ENCODE data around the gene TRAK2. TPM values are rescaled to one million over a fixed set of nuclear protein-coding genes. Genes with fewer than 3 reads are reported as not detected.
"Not testable (repeated sequence)": the region's sequence is repeated elsewhere in the genome, so short reads cannot be mapped to it uniquely, and the experiment has no call there.

Gene TRAK2
- total RNA-seq, 2 donors from 2014 or later: 23.2 to 27.0 TPM

DNA sequence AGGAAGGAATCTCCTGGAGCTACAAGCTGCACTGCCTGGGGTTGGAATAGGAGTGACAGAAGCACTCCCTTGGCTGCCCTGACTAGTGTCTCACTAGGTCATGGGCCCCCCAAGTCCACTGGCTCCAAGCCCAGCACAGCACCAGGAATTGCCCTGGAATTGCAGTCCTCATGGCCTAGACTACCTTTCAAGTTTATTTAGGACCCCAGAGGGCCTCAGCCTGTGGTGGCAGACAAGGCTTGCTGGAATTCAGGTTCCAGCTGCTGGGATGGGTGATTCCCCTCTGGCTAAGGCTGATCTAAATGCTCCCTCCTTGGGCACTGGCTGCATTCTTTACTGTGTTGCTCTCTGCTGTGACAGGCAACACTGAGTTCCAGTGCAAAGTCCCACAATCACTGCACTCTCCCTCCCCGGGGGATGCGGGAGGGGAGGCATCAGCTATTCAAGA is 14.3 kb upstream of the TRAK2 start:
- H3K4me3 Mint-ChIP-seq: no peak overlapping the region
- H3K27ac Mint-ChIP-seq: no peak overlapping the region
- no peak for ATAC-seq (replicated peaks)
- peaks cover 49% of the 10 kb centered on the region for H3K36me3 Mint-ChIP-seq (ENCODE audit: low read depth)
- no peaks in the 10 kb centered on the region for H3K9me3 Mint-ChIP-seq
- H3K4me1 Mint-ChIP-seq: peaks cover 4% of the 10 kb centered on the region
- no peaks in the 10 kb centered on the region for H3K27me3 Mint-ChIP-seq

DNA sequence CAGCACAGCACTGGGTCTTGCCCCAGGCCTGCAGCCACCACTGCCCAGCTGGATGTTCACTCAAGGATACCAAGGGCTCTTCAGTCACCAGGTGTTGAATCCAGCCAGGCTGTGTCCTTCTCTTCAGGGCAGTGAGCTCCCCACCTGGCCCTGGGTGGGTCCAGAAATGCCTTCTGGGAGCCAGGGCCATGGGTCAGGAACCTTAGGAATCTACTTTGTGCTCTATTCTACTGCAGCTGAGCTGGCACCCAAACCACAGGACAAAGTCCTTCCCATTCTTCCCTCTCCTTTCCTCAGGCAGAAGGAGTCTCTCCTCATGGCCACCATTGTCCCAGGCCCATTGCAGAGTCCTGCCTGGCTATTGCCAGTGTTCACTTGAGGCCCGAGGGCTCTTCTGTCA is 13.3 kb upstream of the TRAK2 start:
- Mint-ChIP-seq H3K9me3 (no peaks in the 10 kb centered on the region), H3K4me1 (peaks cover 4% of the 10 kb centered on the region), H3K27ac (no peak overlapping the region), H3K36me3 (ENCODE audit: low read depth) (peaks cover 44% of the 10 kb centered on the region), H3K4me3 (no peak overlapping the region), H3K27me3 (no peaks in the 10 kb centered on the region)
- no peak for ATAC-seq (replicated peaks)

DNA sequence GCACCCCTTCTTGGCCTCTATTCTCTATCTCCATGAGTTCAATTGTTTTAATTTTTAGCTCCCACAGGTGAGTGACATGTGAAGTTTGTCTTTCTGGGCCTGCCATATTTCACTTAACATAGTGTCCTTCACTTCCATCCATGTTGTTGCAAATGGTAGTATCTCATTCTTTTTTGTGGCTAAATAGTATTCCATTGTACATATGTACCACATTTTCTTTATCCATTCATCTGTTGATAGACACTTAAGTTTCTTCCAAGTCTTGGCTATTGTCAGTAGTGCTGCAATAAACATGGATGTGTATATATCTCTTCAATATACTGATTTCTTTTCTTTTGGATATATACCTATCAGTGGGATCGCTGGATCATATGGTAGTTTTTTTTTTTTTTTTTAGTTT is 9.3 kb upstream of the TRAK2 start:
- Mint-ChIP-seq H3K27ac (no peak overlapping the region), H3K36me3 (ENCODE audit: low read depth) (peaks cover 48% of the 10 kb centered on the region), H3K27me3 (no peaks in the 10 kb centered on the region), H3K4me3 (no peak overlapping the region), H3K9me3 (no peaks in the 10 kb centered on the region), H3K4me1 (no peaks in the 10 kb centered on the region)
- no peak for ATAC-seq (replicated peaks)

DNA sequence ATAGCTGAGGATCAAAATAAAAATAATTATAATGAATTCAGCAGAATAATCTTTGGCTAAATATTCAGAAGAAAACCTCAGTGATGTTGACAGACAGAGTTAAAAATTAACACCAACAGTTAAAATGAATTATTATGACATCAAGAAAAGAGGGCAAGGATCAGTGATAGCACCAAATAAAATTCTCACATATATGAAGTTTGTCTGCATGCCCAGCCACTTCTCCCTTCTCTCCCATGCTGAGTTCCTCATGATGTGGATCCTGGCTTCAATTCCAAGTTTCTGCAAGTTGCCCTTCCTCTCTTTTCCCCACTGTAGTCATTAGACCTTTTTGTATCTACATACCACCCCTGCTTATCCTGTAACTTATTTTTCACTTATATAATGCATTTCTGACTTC is 7.1 kb upstream of the TRAK2 start:
- Mint-ChIP-seq H3K27ac (no peak overlapping the region), H3K9me3 (no peaks in the 10 kb centered on the region), H3K4me1 (no peaks in the 10 kb centered on the region), H3K36me3 (ENCODE audit: low read depth) (peaks cover 39% of the 10 kb centered on the region), H3K4me3 (no peak overlapping the region), H3K27me3 (no peaks in the 10 kb centered on the region)
- no peak for ATAC-seq (replicated peaks)

DNA sequence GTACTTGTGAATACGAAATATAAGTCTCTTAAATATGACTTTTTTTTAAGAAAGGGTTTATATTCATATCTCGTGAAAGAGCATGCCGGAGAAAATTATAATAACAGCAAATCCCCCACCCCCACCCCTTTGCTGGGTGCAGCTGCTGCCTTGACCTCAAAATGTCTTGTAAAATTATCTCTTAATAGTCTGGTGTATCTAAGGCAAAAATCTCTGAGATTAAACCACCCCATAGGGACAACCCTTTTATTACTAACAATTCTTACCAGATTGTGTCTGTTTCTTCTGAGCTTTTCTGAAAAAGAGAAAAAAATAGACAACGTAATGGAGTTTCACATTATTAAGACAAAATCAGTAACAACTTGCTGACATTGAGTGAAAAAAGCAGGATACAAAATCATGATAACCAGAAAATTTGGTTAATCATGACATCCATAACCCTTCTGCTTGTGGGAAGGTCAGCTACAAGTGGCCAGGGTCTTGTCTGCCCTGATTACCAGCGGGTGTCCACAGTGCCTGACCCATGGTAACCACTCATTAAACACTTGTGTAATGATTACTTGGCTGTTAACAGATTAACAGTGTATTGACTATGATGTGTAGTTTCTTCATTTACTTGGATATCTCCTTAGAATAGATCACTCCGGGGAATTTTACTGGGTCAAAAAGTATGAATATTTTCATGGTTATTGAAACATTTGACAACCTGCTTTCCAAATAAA is 1.8 kb upstream of the TRAK2 start:
- no peaks in the 10 kb centered on the region for H3K27me3 Mint-ChIP-seq
- no peaks in the 10 kb centered on the region for H3K9me3 Mint-ChIP-seq
- H3K27ac Mint-ChIP-seq: no peak overlapping the region
- ATAC-seq (replicated peaks): no peak
- peaks cover 26% of the 10 kb centered on the region for H3K36me3 Mint-ChIP-seq (ENCODE audit: low read depth)
- peak overlapping the region; percentile 98 for H3K4me3 Mint-ChIP-seq
- peaks cover 11% of the 10 kb centered on the region for H3K4me1 Mint-ChIP-seq

DNA sequence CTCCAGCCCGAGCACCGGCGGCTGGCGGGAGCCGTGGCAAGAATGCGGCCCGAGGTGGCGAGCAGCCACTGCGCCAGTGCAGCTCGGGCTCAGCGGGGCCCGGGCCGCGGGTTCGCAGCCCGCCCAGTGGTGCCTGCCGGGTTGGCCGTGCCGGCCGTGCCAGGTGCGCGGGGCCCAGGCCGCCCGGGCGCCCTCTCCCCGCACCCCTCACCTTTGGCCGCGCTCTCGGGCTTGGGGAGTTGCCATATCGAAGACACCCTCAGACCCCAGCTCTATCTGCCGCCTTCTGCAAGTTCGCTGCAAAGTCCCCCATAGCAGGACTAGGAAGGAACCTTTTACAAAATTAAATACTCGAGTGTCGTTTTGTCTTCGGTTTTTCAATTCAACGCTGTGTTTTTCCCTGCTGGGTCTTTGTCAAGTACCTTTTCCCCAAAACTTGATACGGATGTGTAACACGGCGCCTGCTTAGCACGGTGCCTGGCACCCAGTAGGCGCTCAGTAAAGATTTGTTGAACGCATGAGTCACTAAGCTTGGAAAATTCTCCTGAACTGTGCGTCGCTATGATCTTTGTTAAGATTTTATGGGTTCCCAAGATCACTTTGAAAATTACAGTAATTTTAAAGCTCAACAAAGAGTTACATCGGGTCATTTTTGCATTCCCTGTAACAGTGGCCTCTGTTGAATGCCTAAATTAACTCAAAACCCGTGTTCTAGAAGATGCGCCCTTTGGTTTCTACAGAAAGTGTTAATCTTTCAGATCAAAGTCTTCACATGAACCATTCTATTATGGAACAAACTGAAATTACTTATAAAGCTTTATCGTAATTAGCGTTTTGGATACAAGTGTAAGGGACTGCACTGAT is 1.0 kb upstream of the TRAK2 start:
- Mint-ChIP-seq H3K9me3 (no peaks in the 10 kb centered on the region), H3K27ac (peak overlapping the region; percentile 80)
- ATAC-seq (replicated peaks): peak; percentile 13

DNA sequence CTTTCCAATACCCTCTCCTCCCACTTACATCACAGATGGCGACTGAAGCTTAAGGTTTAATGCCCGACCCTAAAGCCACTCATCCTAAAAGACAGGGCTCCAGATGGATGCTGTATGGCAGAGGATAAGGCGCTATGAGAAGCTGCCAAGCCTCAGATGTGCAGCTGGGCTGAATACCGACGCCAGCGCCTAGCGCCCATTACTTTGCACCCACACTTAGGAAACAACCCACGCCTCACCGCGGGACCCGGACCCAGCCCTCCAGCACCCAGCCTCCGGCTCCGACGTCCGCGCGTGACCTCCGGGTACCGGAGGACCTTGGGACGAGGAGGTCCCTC is 335 bp downstream of the TRAK2 start:
- Mint-ChIP-seq H3K9me3 (no peaks in the 10 kb centered on the region), H3K4me3 (peak overlapping the region; percentile 98), H3K27ac (peak overlapping the region; percentile 95), H3K4me1 (peaks cover 29% of the 10 kb centered on the region), H3K27me3 (no peaks in the 10 kb centered on the region), H3K36me3 (ENCODE audit: low read depth) (peaks cover 31% of the 10 kb centered on the region)
- no peak for ATAC-seq (replicated peaks)

More for the DNA sequence above, 1.0 kb upstream of the TRAK2 start:
- H3K27me3 Mint-ChIP-seq: no peaks in the 10 kb centered on the region
- H3K36me3 Mint-ChIP-seq (ENCODE audit: low read depth): peaks cover 31% of the 10 kb centered on the region
- H3K4me1 Mint-ChIP-seq: peaks cover 17% of the 10 kb centered on the region
- H3K4me3 Mint-ChIP-seq: peak overlapping the region; percentile 98

DNA sequence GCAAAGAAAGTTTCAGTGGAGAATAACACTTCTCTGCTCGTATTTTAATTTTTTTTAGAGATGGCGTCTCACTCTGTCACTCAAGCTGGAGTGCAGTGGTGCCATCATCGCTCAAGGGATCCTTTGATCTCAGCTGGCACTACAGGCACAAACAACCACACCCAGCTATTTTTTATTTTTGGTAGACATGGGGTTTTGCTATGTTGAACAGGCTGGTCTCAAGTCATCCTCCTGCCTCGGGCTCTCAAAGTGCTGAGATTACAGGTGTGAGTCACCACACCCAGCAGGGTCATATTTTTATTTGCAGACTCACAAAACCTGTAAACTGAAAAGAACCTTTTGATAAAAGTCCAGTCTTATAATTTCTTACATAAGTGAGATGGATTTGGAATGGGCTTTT is 2.6 kb downstream of the TRAK2 start:
- Mint-ChIP-seq H3K4me1 (peaks cover 29% of the 10 kb centered on the region), H3K27me3 (no peaks in the 10 kb centered on the region), H3K4me3 (peak overlapping the region; percentile 82), H3K9me3 (no peaks in the 10 kb centered on the region), H3K27ac (peak overlapping the region; percentile 90), H3K36me3 (ENCODE audit: low read depth) (peaks cover 31% of the 10 kb centered on the region)
- ATAC-seq (replicated peaks): no peak

DNA sequence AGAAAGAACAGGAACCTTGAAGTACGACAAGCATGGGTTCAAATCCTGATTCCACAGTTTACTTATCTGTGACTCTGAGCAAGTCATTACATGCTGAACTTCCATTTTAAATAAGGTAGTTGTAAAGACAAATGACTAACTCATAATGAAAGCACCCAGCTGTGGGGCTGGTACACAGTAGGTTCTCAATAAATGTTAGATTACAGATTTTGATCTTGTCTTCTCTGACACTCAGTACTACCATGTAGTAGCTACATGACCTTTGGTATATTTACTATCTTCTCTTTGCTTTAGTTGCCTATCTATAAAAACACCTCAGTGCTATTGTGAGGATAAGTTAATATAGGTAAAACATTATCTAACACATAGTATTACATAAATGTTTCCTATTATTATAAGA is 3.2 kb downstream of the TRAK2 start:
- Mint-ChIP-seq H3K9me3 (no peaks in the 10 kb centered on the region), H3K27me3 (no peaks in the 10 kb centered on the region), H3K36me3 (ENCODE audit: low read depth) (peaks cover 31% of the 10 kb centered on the region), H3K4me3 (peak overlapping the region; percentile 82), H3K27ac (peak overlapping the region; percentile 90), H3K4me1 (peaks cover 29% of the 10 kb centered on the region)
- ATAC-seq (replicated peaks): peak; percentile 20

DNA sequence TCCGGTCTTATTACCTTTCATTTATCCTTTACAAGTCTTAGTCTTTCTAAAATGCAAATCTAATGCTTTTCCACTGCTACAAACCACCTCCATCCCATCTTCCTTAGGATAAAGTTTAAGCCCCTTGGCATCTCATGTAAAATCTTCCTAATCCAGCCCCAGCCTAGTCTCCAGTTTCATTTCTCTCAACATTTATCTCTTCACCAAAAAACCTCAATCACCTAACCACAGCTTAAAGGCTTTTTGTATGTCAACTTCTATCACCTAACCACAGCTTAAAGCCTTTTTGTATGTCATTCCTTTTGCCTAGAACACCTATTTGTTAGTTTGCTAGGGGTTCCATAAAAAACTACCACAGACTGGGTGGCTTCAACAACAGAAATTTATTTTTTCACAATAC is 4.2 kb downstream of the TRAK2 start:
- Mint-ChIP-seq H3K9me3 (no peaks in the 10 kb centered on the region), H3K4me3 (peak overlapping the region; percentile 82), H3K4me1 (peaks cover 29% of the 10 kb centered on the region), H3K27me3 (no peaks in the 10 kb centered on the region), H3K27ac (peak overlapping the region; percentile 90), H3K36me3 (ENCODE audit: low read depth) (peaks cover 31% of the 10 kb centered on the region)
- no peak for ATAC-seq (replicated peaks)

DNA sequence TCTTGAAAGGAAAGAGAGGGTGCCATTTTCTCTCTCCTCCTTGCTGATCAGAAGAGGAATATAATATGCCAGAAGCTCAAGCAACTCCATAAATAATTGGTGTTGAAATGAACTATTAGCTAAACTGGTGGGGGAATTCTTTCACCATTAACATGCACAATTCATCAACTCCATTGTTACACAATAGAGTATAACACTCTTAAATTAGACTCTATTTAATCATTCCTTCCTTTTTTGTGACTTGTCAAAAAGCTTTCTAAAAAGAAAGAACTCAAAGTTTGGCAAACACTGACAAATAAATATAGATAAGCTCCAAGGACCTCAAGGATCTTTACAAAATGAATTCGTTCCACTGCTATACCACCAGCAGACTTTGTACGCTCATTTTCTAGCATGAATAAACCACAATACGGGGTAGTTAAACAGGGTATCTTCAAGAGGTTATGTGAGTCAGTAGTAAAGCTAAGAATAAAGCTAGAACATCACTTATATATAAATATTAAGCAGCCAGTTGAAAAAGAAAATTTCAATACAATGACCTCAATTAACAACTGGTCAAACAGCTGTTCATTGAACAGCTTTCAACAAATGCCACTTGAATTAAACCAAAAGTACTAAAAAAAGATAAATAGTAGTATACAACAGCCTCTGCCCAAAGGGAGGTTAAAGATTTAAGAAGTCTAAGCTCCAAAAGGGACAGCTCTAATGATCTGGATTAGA is 6.4 kb downstream of the TRAK2 start:
- H3K36me3 Mint-ChIP-seq (ENCODE audit: low read depth): peaks cover 19% of the 10 kb centered on the region
- peaks cover 29% of the 10 kb centered on the region for H3K4me1 Mint-ChIP-seq
- H3K4me3 Mint-ChIP-seq: no peak overlapping the region
- ATAC-seq (replicated peaks): no peak
- no peaks in the 10 kb centered on the region for H3K9me3 Mint-ChIP-seq
- H3K27me3 Mint-ChIP-seq: no peaks in the 10 kb centered on the region
- H3K27ac Mint-ChIP-seq: no peak overlapping the region

DNA sequence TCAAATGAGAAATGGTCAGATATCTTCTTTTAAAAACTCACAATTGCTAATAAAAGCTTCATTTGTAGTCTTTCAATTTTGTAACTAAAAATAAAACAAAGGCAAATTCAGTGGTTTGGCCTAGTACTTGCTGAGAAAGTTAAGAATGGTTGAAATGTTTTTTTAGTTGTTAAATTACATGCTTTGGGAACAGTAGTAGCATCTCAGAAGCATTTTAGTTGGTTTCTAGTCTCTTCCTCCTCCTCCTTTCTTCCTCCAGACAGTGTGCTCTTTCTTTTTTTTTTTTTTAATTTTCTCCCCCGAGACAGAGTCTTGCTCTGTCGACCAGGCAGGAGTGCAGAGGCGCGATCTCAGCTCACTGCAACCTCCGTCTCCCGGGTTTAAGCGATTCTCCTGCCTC is 9.8 kb downstream of the TRAK2 start:
- Mint-ChIP-seq H3K27me3 (no peaks in the 10 kb centered on the region), H3K4me3 (no peak overlapping the region), H3K4me1 (peaks cover 17% of the 10 kb centered on the region), H3K27ac (no peak overlapping the region), H3K9me3 (no peaks in the 10 kb centered on the region), H3K36me3 (ENCODE audit: low read depth) (no peaks in the 10 kb centered on the region)
- no peak for ATAC-seq (replicated peaks)

DNA sequence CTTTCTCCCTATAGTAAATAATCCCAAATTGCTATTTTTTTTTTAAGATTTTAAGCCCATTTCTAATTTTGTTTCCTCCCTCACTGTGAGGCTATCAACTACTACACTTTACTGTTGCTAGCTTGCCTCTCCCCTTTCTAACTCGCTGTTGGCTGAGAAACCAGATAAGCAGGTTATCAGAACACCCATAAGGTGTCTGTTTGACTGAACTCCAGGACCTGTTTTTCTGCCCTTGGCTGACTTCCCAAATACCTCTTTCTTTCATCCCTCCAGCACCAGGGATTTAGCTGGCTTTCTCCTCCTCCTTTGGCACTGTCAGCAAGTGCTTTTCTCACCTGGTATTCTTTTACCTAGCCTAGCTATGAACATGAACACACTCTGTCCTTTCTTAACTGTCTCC is 11.1 kb downstream of the TRAK2 start:
- no peak for ATAC-seq (replicated peaks)
- no peaks in the 10 kb centered on the region for H3K27me3 Mint-ChIP-seq
- peak overlapping the region; percentile 2 for H3K27ac Mint-ChIP-seq
- H3K36me3 Mint-ChIP-seq (ENCODE audit: low read depth): no peaks in the 10 kb centered on the region
- H3K4me1 Mint-ChIP-seq: peaks cover 12% of the 10 kb centered on the region
- no peak overlapping the region for H3K4me3 Mint-ChIP-seq
- no peaks in the 10 kb centered on the region for H3K9me3 Mint-ChIP-seq

DNA sequence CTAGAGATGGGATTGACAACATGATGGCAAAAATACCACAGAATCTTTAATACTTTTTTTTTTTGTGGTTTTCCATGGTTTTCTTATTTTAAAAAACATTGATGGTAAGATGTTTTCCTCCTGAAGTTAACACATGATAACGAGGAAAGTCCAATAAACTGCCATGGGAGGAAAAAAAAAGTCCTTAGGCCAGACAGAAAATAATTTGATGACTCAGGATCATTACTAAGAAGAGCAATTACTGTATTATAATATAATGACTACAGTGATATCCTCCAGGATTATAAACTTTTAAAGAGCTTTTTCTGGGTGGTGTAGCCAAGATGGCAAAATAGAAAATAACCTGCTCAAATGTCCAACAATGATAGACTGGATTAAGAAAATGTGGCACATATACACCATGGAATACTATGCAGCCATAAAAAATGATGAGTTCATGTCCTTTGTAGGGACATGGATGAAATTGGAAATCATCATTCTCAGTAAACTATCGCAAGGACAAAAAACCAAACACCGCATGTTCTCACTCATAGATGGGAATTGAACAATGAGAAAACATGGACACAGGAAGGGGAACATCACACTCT is 11.8 kb downstream of the TRAK2 start:
- ATAC-seq (replicated peaks); H3K36me3 Mint-ChIP-seq (ENCODE audit: low read depth); H3K27me3 Mint-ChIP-seq; H3K4me3 Mint-ChIP-seq; H3K27ac Mint-ChIP-seq; H3K9me3 Mint-ChIP-seq: not testable (repeated sequence)
- H3K4me1 Mint-ChIP-seq: peaks cover 12% of the 10 kb centered on the region
